Neuronal stem cell (in vitro differentiated cells): Measurements from ENCODE around the gene LRRN4.
A peak's percentile ranks its signal among the peaks of the same experiment; 100 is the strongest.

Experiments
- DNase-seq: peaks from one replicate; pipeline ENCODE4 v3.0.0-alpha.2; 2013; ENCODE audit warnings: low spot score
- H2AFZ ChIP-seq: one replicate; pipeline ENCODE4 v1.6.1; 2013; ENCODE audit warnings: mild to moderate bottlenecking, low read length, inconsistent platforms
- H2AK5ac ChIP-seq: 2 replicates; pipeline ENCODE4 v1.6.1; 2013; ENCODE audit warnings: low read depth, mild to moderate bottlenecking, inconsistent platforms, low read length, moderate library complexity, mixed read lengths
- H2BK120ac ChIP-seq: 2 replicates; pipeline ENCODE4 v1.6.1; 2013; ENCODE audit warnings: low read depth, mild to moderate bottlenecking, inconsistent platforms, low read length, moderate library complexity, mixed read lengths
- H2BK12ac ChIP-seq: one replicate; pipeline ENCODE4 v1.6.1; 2013; ENCODE audit warnings: low read length, inconsistent platforms
- H2BK15ac ChIP-seq: 2 replicates; pipeline ENCODE4 v1.6.1; 2013; ENCODE audit warnings: mild to moderate bottlenecking, low read length, inconsistent platforms, mixed read lengths
- H2BK5ac ChIP-seq: one replicate; pipeline ENCODE4 v1.6.1; 2013; ENCODE audit warnings: inconsistent platforms, mild to moderate bottlenecking, low read length, moderate library complexity
- H3K14ac ChIP-seq: one replicate; pipeline ENCODE4 v1.6.1; 2013; ENCODE audit warnings: low read length, inconsistent platforms
- H3K18ac ChIP-seq: 2 replicates; pipeline ENCODE4 v1.6.1; 2013; ENCODE audit warnings: low read length, inconsistent platforms
- H3K23ac ChIP-seq: 2 replicates; pipeline ENCODE4 v1.6.1; 2013; ENCODE audit warnings: low read depth, mild to moderate bottlenecking, mixed read lengths, low read length, inconsistent platforms; ENCODE audit not compliant: poor library complexity
- H3K27ac ChIP-seq: replicated peaks from 3 replicates; pipeline ENCODE4 v1.5.1; 2013; ENCODE audit warnings: low read length, inconsistent platforms
- H3K27me3 ChIP-seq, 3 experiments: 2 replicates each; pipeline ENCODE4 v1.6.1; 2013; ENCODE audit warnings: low read length in 3 of 3, mild to moderate bottlenecking in 2 of 3, inconsistent platforms in 1 of 3, low read depth in 1 of 3, mixed read lengths in 1 of 3, moderate library complexity in 1 of 3; ENCODE audit not compliant: control insufficient read depth in 3 of 3, insufficient read depth in 3 of 3
- H3K36me3 ChIP-seq, 2 donors: replicated peaks in 1 of 2; 2 replicates each; pipeline ENCODE4 v1.6.1; 2013; ENCODE audit warnings: low read length in 2 of 2; ENCODE audit not compliant: control insufficient read depth in 2 of 2, insufficient read depth in 2 of 2
- H3K4ac ChIP-seq: 2 replicates; pipeline ENCODE4 v1.6.1; 2013; ENCODE audit warnings: inconsistent platforms, mild to moderate bottlenecking, low read length, moderate library complexity
- H3K4me1 ChIP-seq, 2 donors: 1 replicate in 1 of 2; 2 replicates in 1 of 2; pipeline ENCODE4 v1.6.1; 2013; ENCODE audit warnings: low read length in 2 of 2, low read depth in 1 of 2; ENCODE audit not compliant: control insufficient read depth in 2 of 2, insufficient read depth in 1 of 2
- H3K4me2 ChIP-seq: one replicate; pipeline ENCODE4 v1.6.1; 2013; ENCODE audit warnings: mild to moderate bottlenecking, low read length, inconsistent platforms; ENCODE audit not compliant: insufficient read depth, poor library complexity, severe bottlenecking
- H3K4me3 ChIP-seq, 2 donors: 2 replicates each; pipeline ENCODE4 v1.5.1; 2013; ENCODE audit warnings: low read length in 2 of 2, mild to moderate bottlenecking in 2 of 2, inconsistent platforms in 1 of 2, moderate library complexity in 1 of 2
- H3K79me1 ChIP-seq: one replicate; pipeline ENCODE4 v1.6.1; 2013; ENCODE audit warnings: low read depth, mild to moderate bottlenecking, inconsistent platforms, low read length, moderate library complexity
- H3K9ac ChIP-seq: one replicate; pipeline ENCODE4 v1.6.1; 2013; ENCODE audit warnings: mild to moderate bottlenecking, low read depth, low read length, inconsistent platforms; ENCODE audit not compliant: poor library complexity
- H3K9me3 ChIP-seq, 2 donors: replicated peaks in 1 of 2; 2 replicates each; pipeline versions ENCODE3 to v1.6.1; 2013; ENCODE audit warnings: low read length in 2 of 2, mild to moderate bottlenecking in 2 of 2, inconsistent platforms in 1 of 2, low read depth in 1 of 2, mixed read lengths in 1 of 2, moderate library complexity in 1 of 2; ENCODE audit not compliant: control insufficient read depth in 2 of 2, insufficient read depth in 1 of 2
- H4K8ac ChIP-seq: one replicate; pipeline ENCODE4 v1.6.1; 2013; ENCODE audit warnings: low read depth, mild to moderate bottlenecking, inconsistent platforms, low read length, moderate library complexity
- H4K91ac ChIP-seq: one replicate; pipeline ENCODE4 v1.6.1; 2013; ENCODE audit warnings: low read length, low read depth, mild to moderate bottlenecking, inconsistent platforms; ENCODE audit not compliant: poor library complexity
- WGBS, 2 donors: extraction: QIAGEN DNeasy Blood & Tissue Kit; methylation state at CpG; one replicate each; pipeline ENCODE4 v1.1.7; 2013; ENCODE audit warnings: missing lambda C conversion rate in 2 of 2, mixed read lengths in 1 of 2; ENCODE audit not compliant: insufficient read length in 2 of 2, insufficient replicate concordance in 1 of 2; ENCODE audit errors: extremely low coverage in 2 of 2; 5-methylcytosine and 5-hydroxymethylcytosine counted together

The LRRN4 gene

GRCh38 chr20:6091661-6092060 lies 37.8 kb upstream of the LRRN4 start:
- Histone ChIP-seq H3K14ac (no peak overlapping the region), H2BK15ac (no peak overlapping the region), H4K8ac (no peak overlapping the region), H2BK5ac (no peak overlapping the region), H3K27ac (no peak overlapping the region), H4K91ac (no peak overlapping the region), H3K4me1 (no peaks in the 10 kb centered on the region), H3K18ac (no peak overlapping the region), H3K4me3 (no peak overlapping the region), H3K23ac (no peak overlapping the region), H3K4me2 (no peak overlapping the region), H3K9ac (no peak overlapping the region), H3K4ac (no peak overlapping the region), H3K27me3 (no peaks in the 10 kb centered on the region), H3K36me3 (no peaks in the 10 kb centered on the region), H3K9me3 (peaks cover 0 to 2% of the 10 kb centered on the region in 2 donors), H2BK120ac (no peak overlapping the region), H2BK12ac (no peak overlapping the region), H2AFZ (no peak overlapping the region), H2AK5ac (no peak overlapping the region), H3K79me1 (peaks cover 2% of the 10 kb centered on the region)
- no CpG with 5 or more reads among the region's 8 CpGs for WGBS, 2 donors
- no peak for DNase-seq

- no CpG with 5 or more reads among the region's 2 CpGs for WGBS, 2 donors
- Histone ChIP-seq H4K91ac (no peak overlapping the region), H3K36me3 (no peaks in the 10 kb centered on the region), H3K4me3 (peak overlapping the region in 1 of 2 donors; percentile 14), H2BK5ac (no peak overlapping the region), H3K4me1 (no peaks in the 10 kb centered on the region), H3K23ac (no peak overlapping the region), H4K8ac (peak overlapping the region; percentile 58), H3K18ac (no peak overlapping the region), H2BK12ac (no peak overlapping the region), H2BK120ac (no peak overlapping the region), H3K4me2 (no peak overlapping the region), H3K27ac (no peak overlapping the region), H3K9me3 (peaks cover 0 to 2% of the 10 kb centered on the region in 2 donors), H2BK15ac (no peak overlapping the region), H2AFZ (no peak overlapping the region), H3K4ac (no peak overlapping the region), H3K9ac (no peak overlapping the region), H3K27me3 (no peaks in the 10 kb centered on the region), H3K79me1 (peaks cover 2% of the 10 kb centered on the region), H2AK5ac (no peak overlapping the region), H3K14ac (no peak overlapping the region)
- DNase-seq = no peak
Measured at GRCh38 chr20:6086868-6087267, 33.0 kb upstream of the LRRN4 start.

GRCh38 chr20:6083926-6084325 lies 30.1 kb upstream of the LRRN4 start:
- Histone ChIP-seq H3K9me3 (peaks cover 0 to 2% of the 10 kb centered on the region in 2 donors), H3K4me1 (no peaks in the 10 kb centered on the region), H3K4me2 (no peak overlapping the region), H2BK12ac (no peak overlapping the region), H2AK5ac (no peak overlapping the region), H4K8ac (peak overlapping the region; percentile 25), H2BK120ac (no peak overlapping the region), H4K91ac (no peak overlapping the region), H2BK5ac (no peak overlapping the region), H3K4me3 (no peak overlapping the region), H3K9ac (no peak overlapping the region), H3K14ac (no peak overlapping the region), H3K4ac (no peak overlapping the region), H3K18ac (no peak overlapping the region), H3K27me3 (peaks cover 0 to 15% (median 0%) of the 10 kb centered on the region in 3 experiments), H3K23ac (no peak overlapping the region), H3K27ac (no peak overlapping the region), H3K36me3 (no peaks in the 10 kb centered on the region), H3K79me1 (peaks cover 2% of the 10 kb centered on the region), H2AFZ (no peak overlapping the region), H2BK15ac (no peak overlapping the region)
- WGBS, 2 donors = no CpG with 5 or more reads among the region's 9 CpGs
- DNase-seq = no peak

GRCh38 chr20:6081236-6081635 lies 27.4 kb upstream of the LRRN4 start:
- Histone ChIP-seq H2BK12ac (no peak overlapping the region), H3K23ac (no peak overlapping the region), H3K4me3 (no peak overlapping the region), H3K4ac (no peak overlapping the region), H2BK15ac (no peak overlapping the region), H3K18ac (no peak overlapping the region), H3K4me2 (no peak overlapping the region), H3K36me3 (no peaks in the 10 kb centered on the region), H3K4me1 (no peaks in the 10 kb centered on the region), H4K91ac (no peak overlapping the region), H3K9me3 (no peaks in the 10 kb centered on the region), H2AFZ (no peak overlapping the region), H2BK120ac (no peak overlapping the region), H3K27ac (no peak overlapping the region), H3K9ac (no peak overlapping the region), H3K79me1 (no peaks in the 10 kb centered on the region), H2BK5ac (no peak overlapping the region), H4K8ac (no peak overlapping the region), H3K27me3 (peaks cover 0 to 19% (median 0%) of the 10 kb centered on the region in 3 experiments), H3K14ac (no peak overlapping the region), H2AK5ac (no peak overlapping the region)
- WGBS, 2 donors = no CpG with 5 or more reads among the region's 2 CpGs
- no peak for DNase-seq
